RWPE2 (cell line): ENCODE measurements around the gene ANKRD27.

Experiments used
- ATAC-seq: fragments of 200-7000 bp; cut with Tn5 transposase; 3 replicates; pipeline ENCODE4 v1.9.1; 2021; ENCODE audit warnings: low read depth
- DNase-seq: peaks from one replicate; pipeline ENCODE4 v3.0.0-alpha.2; 2020; ENCODE audit warnings: low spot score
- H3K27ac ChIP-seq: fragments of 450-650 bp; 2 replicates; pipeline ENCODE4 v1.5.1; 2017; ENCODE audit warnings: mild to moderate bottlenecking; ENCODE audit not compliant: poor library complexity, severe bottlenecking
- H3K27me3 ChIP-seq: fragments of 250-450 bp; sonication (Bioruptor Pico); 2 replicates; pipeline ENCODE4 v1.5.1; 2021; ENCODE audit warnings: mild to moderate bottlenecking, moderate library complexity; ENCODE audit not compliant: insufficient read depth, poor library complexity, severe bottlenecking
- H3K36me3 ChIP-seq: fragments of 250-450 bp; sonication (Bioruptor Pico); 2 replicates; pipeline ENCODE4 v1.5.1; 2020; ENCODE audit warnings: low read depth, mild to moderate bottlenecking, moderate library complexity
- H3K4me1 ChIP-seq: fragments of 250-450 bp; sonication (Bioruptor Pico); 2 replicates; pipeline ENCODE4 v1.5.1; 2021; ENCODE audit warnings: mild to moderate bottlenecking, moderate library complexity; ENCODE audit not compliant: insufficient read depth, poor library complexity, severe bottlenecking
- H3K4me3 ChIP-seq: fragments of 250-450 bp; sonication (Bioruptor Pico); 2 replicates; pipeline ENCODE4 v1.5.1; 2021; ENCODE audit warnings: mild to moderate bottlenecking, moderate library complexity; ENCODE audit not compliant: severe bottlenecking
- H3K9me3 ChIP-seq: fragments of 250-450 bp; sonication (Bioruptor Pico); 2 replicates; pipeline ENCODE4 v1.5.1; 2021; ENCODE audit warnings: mild to moderate bottlenecking, moderate library complexity; ENCODE audit not compliant: severe bottlenecking
- CTCF ChIP-seq: fragments of 450-650 bp; IDR thresholded peaks from one replicate; pipeline ENCODE4 v1.5.1; 2017; ENCODE audit warnings: mild to moderate bottlenecking, moderate library complexity; ENCODE audit not compliant: poor library complexity, severe bottlenecking

ANKRD27 gene

DNA sequence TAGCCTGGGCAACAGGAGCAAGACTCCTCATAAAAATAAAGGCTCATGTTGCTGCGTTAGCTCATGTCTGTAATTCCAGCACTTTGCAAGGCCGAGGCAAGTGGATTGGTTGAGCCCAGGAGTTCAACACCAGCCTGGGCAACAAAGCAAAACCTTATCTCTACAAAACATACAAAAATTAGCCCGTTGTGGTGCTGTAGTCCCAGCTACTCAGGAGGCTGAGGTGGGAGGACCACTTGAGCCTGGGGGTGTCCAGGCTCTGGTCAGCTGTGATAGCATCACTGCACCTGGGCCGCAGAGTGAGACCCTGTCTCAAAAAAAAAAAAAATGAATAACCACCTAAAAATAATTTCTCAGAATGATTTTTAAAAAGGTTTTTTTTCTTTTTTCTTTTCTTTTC, 12.7 kb upstream of the ANKRD27 start:
- H3K36me3 ChIP-seq = no peaks in the 10 kb centered on the region
- H3K4me1 ChIP-seq = peaks cover 4% of the 10 kb centered on the region
- no peak for TF ChIP-seq CTCF
- DNase-seq = no peak
- H3K27me3 ChIP-seq = no peaks in the 10 kb centered on the region
- no peak for ATAC-seq
- no peaks in the 10 kb centered on the region for H3K9me3 ChIP-seq
- no peak overlapping the region for H3K4me3 ChIP-seq
- H3K27ac ChIP-seq = no peak overlapping the region

- ATAC-seq (no peak), DNase-seq (no peak)
- peaks cover 4% of the 10 kb centered on the region for H3K4me1 ChIP-seq
- no peaks in the 10 kb centered on the region for H3K27me3 ChIP-seq
- H3K9me3 ChIP-seq = no peaks in the 10 kb centered on the region
- H3K36me3 ChIP-seq = no peaks in the 10 kb centered on the region
- TF ChIP-seq CTCF = no peak
- no peak overlapping the region for H3K4me3 ChIP-seq
- H3K27ac ChIP-seq = no peak overlapping the region
Measured at GRCh38 chr19:32686847-32687475, 12.0 kb upstream of the ANKRD27 start.

DNA sequence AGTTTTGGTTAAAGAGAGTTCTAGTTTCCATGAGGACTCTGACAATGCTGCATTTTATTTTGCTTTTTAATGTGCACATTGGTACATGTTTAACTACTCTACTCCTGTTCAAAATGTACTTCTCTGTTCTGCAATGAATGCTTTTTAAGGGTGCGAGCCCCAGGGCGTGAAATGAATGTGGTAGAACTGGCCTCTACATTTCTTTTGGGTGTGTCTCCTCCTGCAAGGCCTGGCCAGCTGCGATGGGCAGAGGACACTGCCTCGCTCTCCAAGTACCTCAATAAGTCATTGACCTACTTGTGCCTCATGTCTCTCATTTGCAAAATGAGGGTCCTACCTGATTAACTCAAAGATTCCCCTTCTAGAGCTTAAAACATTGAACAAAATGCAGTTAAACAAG, 7.3 kb upstream of the ANKRD27 start:
- Histone ChIP-seq H3K36me3 (no peaks in the 10 kb centered on the region), H3K27ac (no peak overlapping the region), H3K9me3 (no peaks in the 10 kb centered on the region), H3K27me3 (peaks cover 8% of the 10 kb centered on the region), H3K4me3 (no peak overlapping the region), H3K4me1 (no peaks in the 10 kb centered on the region)
- DNase-seq = no peak
- ATAC-seq = no peak
- TF ChIP-seq CTCF = no peak

GRCh38 chr19:32680986-32681385, 6.0 kb upstream of the ANKRD27 start:
- no peak overlapping the region for H3K4me3 ChIP-seq
- peaks cover 22% of the 10 kb centered on the region for H3K27me3 ChIP-seq
- no peak for TF ChIP-seq CTCF
- no peaks in the 10 kb centered on the region for H3K4me1 ChIP-seq
- no peak overlapping the region for H3K27ac ChIP-seq
- no peak for DNase-seq
- no peaks in the 10 kb centered on the region for H3K36me3 ChIP-seq
- H3K9me3 ChIP-seq = no peaks in the 10 kb centered on the region
- ATAC-seq = no peak

DNA sequence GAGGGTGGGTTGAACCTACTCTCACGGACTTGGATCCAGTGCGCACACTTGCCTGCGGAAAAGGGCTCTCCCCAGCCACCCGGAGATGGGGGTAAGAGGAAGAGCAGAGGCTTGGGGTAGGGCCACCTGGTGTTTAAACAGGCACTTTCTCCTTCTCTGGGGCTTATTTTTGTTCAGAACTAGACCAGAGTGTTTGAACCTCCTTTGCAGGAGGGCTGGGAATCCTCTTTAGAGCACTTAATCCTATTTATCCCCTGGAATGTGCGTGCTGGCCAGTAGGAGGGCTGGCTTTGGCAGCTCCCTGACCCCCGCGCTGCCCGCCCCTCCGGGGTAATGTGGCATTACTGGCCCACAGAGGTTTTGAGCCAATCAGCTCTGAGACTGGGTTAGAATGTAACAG, 2.7 kb upstream of the ANKRD27 start:
- H3K9me3 ChIP-seq = no peaks in the 10 kb centered on the region
- ATAC-seq (no peak), DNase-seq (no peak)
- H3K27ac ChIP-seq = no peak overlapping the region
- peaks cover 25% of the 10 kb centered on the region for H3K27me3 ChIP-seq
- TF ChIP-seq CTCF = no peak
- H3K4me1 ChIP-seq = no peaks in the 10 kb centered on the region
- H3K4me3 ChIP-seq = no peak overlapping the region
- H3K36me3 ChIP-seq = no peaks in the 10 kb centered on the region
